ENCODE data around the gene CLBA1. TPM values are rescaled to one million over a fixed set of nuclear protein-coding genes. Genes with fewer than 3 reads are reported as not detected.

CLBA1 gene
- total RNA-seq, 1 experiment from 2014 or later: 14.8 TPM

DNA sequence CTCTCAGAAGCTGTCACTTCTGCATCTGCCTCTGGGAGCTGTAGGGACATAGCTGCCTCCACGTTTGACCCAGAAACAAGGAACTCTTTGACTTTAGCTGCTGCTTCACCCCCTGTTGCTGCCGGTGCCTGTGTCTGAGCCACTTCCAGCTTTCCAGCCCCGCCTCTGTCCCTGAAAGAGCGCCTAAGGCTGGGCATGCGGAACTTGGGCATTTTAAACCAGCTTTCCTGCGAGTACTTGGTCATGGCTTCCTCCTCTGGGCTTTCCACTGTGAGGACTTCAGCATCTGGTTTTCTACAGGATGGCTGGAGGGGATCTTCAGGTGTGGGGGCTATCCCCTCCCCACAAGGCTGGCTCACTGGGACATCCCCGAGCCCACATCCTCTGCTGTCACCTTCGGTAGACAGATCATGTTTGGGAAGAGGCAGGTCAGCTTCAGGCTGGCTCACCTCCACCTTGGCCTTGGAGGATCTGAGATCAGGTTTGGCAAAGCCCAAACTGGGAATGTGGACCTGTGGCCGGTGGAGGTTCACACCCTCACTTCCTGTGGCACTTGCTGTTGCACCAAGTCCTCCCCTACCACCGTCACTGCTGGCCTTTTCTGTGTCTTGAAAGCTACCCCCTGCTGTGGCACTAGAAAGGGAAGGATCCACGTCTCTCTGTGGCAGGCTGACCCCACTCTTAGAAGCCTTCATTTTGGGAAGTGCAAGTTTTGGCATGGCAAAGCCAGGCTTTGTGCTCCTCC is 45.8 kb upstream of the CLBA1 start:
- no TSS peak for BruUV-seq (replicated peaks)
- intact Hi-C loops (cut with micrococcal nuclease): no loop called here

More for the DNA sequence above, 45.8 kb upstream of the CLBA1 start:
- no peak overlapping the region for H3K9ac ChIP-seq (ENCODE audit: low read length)
- RAD21 ChIA-PET (ENCODE audit: low non-redundant PET in 1 of 2, low total read pairs in 2 of 2, uncharacterized antibody in 2 of 2, unreplicated experiment in 2 of 2): no interaction called here
- H3K36me3 ChIP-seq (ENCODE audit: control insufficient read depth in 1 of 2, insufficient read depth in 2 of 2, low read length in 2 of 2): no peaks in the 10 kb centered on the region
- no peak overlapping the region for H3K4me2 ChIP-seq (ENCODE audit: low read length)
- ATAC-seq (no peak), DNase-seq (ENCODE audit: low read depth, low spot score) (no peak)
- no peaks in the 10 kb centered on the region for H3K79me2 ChIP-seq (ENCODE audit: insufficient read depth, low read length)
- no peaks in the 10 kb centered on the region for H3K9me3 ChIP-seq (ENCODE audit: control insufficient read depth in 1 of 2, insufficient read depth in 1 of 2, low read depth in 1 of 2, low read length in 2 of 2)
- H2AFZ ChIP-seq (ENCODE audit: low read depth, low read length, poor library complexity, severe bottlenecking): no peak overlapping the region
- H3K27ac ChIP-seq (ENCODE audit: low read depth, low read length): no peak overlapping the region
- TF ChIP-seq POLR2A (IDR thresholded peaks at IDR 0.05; ENCODE audit: borderline replicate concordance, extremely low read depth, insufficient read depth, insufficient read length): no peak
- no peak for TF ChIP-seq TCF7L2 (IDR thresholded peaks at IDR 0.05; ENCODE audit: borderline replicate concordance, extremely low read depth, insufficient read depth, insufficient read length)
- TF ChIP-seq, protein P1, sequence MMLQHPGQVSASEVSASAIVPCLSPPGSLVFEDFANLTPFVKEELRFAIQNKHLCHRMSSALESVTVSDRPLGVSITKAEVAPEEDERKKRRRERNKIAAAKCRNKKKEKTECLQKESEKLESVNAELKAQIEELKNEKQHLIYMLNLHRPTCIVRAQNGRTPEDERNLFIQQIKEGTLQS (IDR thresholded peaks at IDR 0.05): no peak
- TF ChIP-seq POLR2AphosphoS5 (IDR thresholded peaks at IDR 0.05; ENCODE audit: low read depth, low read length): no peak
- TF ChIP-seq, protein P2, sequence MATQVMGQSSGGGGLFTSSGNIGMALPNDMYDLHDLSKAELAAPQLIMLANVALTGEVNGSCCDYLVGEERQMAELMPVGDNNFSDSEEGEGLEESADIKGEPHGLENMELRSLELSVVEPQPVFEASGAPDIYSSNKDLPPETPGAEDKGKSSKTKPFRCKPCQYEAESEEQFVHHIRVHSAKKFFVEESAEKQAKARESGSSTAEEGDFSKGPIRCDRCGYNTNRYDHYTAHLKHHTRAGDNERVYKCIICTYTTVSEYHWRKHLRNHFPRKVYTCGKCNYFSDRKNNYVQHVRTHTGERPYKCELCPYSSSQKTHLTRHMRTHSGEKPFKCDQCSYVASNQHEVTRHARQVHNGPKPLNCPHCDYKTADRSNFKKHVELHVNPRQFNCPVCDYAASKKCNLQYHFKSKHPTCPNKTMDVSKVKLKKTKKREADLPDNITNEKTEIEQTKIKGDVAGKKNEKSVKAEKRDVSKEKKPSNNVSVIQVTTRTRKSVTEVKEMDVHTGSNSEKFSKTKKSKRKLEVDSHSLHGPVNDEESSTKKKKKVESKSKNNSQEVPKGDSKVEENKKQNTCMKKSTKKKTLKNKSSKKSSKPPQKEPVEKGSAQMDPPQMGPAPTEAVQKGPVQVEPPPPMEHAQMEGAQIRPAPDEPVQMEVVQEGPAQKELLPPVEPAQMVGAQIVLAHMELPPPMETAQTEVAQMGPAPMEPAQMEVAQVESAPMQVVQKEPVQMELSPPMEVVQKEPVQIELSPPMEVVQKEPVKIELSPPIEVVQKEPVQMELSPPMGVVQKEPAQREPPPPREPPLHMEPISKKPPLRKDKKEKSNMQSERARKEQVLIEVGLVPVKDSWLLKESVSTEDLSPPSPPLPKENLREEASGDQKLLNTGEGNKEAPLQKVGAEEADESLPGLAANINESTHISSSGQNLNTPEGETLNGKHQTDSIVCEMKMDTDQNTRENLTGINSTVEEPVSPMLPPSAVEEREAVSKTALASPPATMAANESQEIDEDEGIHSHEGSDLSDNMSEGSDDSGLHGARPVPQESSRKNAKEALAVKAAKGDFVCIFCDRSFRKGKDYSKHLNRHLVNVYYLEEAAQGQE (IDR thresholded peaks at IDR 0.05; ENCODE audit: low read depth): no peak
- no peak for TF ChIP-seq SIN3A (IDR thresholded peaks at IDR 0.05; ENCODE audit: low read depth)
- no peak for TF ChIP-seq EZH2 (IDR thresholded peaks at IDR 0.05)
- TF ChIP-seq, protein P3, sequence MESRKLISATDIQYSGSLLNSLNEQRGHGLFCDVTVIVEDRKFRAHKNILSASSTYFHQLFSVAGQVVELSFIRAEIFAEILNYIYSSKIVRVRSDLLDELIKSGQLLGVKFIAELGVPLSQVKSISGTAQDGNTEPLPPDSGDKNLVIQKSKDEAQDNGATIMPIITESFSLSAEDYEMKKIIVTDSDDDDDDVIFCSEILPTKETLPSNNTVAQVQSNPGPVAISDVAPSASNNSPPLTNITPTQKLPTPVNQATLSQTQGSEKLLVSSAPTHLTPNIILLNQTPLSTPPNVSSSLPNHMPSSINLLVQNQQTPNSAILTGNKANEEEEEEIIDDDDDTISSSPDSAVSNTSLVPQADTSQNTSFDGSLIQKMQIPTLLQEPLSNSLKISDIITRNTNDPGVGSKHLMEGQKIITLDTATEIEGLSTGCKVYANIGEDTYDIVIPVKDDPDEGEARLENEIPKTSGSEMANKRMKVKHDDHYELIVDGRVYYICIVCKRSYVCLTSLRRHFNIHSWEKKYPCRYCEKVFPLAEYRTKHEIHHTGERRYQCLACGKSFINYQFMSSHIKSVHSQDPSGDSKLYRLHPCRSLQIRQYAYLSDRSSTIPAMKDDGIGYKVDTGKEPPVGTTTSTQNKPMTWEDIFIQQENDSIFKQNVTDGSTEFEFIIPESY (IDR thresholded peaks at IDR 0.05; ENCODE audit: extremely low read depth, insufficient replicate concordance, low read length): no peak
- no peak for TF ChIP-seq CEBPB (IDR thresholded peaks at IDR 0.05; ENCODE audit: low read depth)
- TF ChIP-seq JUND (IDR thresholded peaks at IDR 0.05): no peak
- no peak for TF ChIP-seq SP1 (IDR thresholded peaks at IDR 0.05; ENCODE audit: low read depth)
- TF ChIP-seq, protein P4, sequence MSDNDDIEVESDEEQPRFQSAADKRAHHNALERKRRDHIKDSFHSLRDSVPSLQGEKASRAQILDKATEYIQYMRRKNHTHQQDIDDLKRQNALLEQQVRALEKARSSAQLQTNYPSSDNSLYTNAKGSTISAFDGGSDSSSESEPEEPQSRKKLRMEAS (IDR thresholded peaks at IDR 0.05): no peak
- TF ChIP-seq EZH2phosphoT487 (IDR thresholded peaks at IDR 0.05; ENCODE audit: borderline replicate concordance): no peak
- TF ChIP-seq ELF1 (IDR thresholded peaks at IDR 0.05; ENCODE audit: borderline replicate concordance, low read depth): no peak
- H4K20me1 ChIP-seq (ENCODE audit: insufficient read depth): no peaks in the 10 kb centered on the region
- H3K9me2 ChIP-seq (ENCODE audit: insufficient read depth): no peaks in the 10 kb centered on the region
- POLR2A ChIA-PET: no interaction called here
- CTCF ChIA-PET: interaction anchor here (1.3 kb wide), 1 partner anchor 32 kb away, joined by 3 read pairs; no protein-coding TSS in a partner anchor
- no peaks in the 10 kb centered on the region for H3K4me1 ChIP-seq (ENCODE audit: control insufficient read depth in 1 of 2, insufficient read depth in 2 of 2, low read length in 2 of 2)
- no peak overlapping the region for H3K4me3 ChIP-seq (replicated peaks in 1 of 2; ENCODE audit: low read depth in 1 of 2, low read length in 2 of 2)
- no peaks in the 10 kb centered on the region for H3K27me3 ChIP-seq (ENCODE audit: insufficient read depth, low read length)

Data from HCT116 (cell line).